Neural cell (in vitro differentiated cells): ENCODE data around the gene ARHGEF17. TPM values are rescaled to one million over a fixed set of nuclear protein-coding genes. Genes with fewer than 3 reads are reported as not detected.

ENCODE experiments used
- H2AFZ ChIP-seq: fragments of 200-600, 300-800 bp; sonication (generic), shearing (Covaris generic); 2 replicates; pipeline ENCODE4 v1.6.0; 2014; ENCODE audit warnings: low read depth, mild to moderate bottlenecking, antibody characterized with exemption, low read length, moderate library complexity
- H3F3A ChIP-seq: fragments of 200-600 bp; shearing (Covaris generic); 2 replicates; pipeline ENCODE4 v1.6.1; 2016; ENCODE audit warnings: mild to moderate bottlenecking, moderate library complexity, mixed read lengths, antibody characterized with exemption, low read length; ENCODE audit not compliant: insufficient read depth, poor library complexity, severe bottlenecking
- H3K27ac ChIP-seq: fragments of 200-600, 300-800 bp; sonication (generic), shearing (Covaris generic); 2 replicates; pipeline ENCODE4 v1.5.1; 2014; ENCODE audit warnings: mild to moderate bottlenecking, low read length, moderate library complexity
- H3K27me3 ChIP-seq: fragments of 300-800, 200-600 bp; sonication (generic), shearing (Covaris generic); 2 replicates; pipeline ENCODE4 v1.6.0; 2014; ENCODE audit warnings: mild to moderate bottlenecking, low read depth, low read length, moderate library complexity; ENCODE audit not compliant: insufficient read depth
- H3K36me3 ChIP-seq: fragments of 300-800, 200-600 bp; sonication (generic), shearing (Covaris generic); 2 replicates; pipeline ENCODE4 v1.5.1; 2014; ENCODE audit warnings: mild to moderate bottlenecking, antibody characterized with exemption, low read length, moderate library complexity; ENCODE audit not compliant: insufficient read depth
- H3K4me2 ChIP-seq: fragments of 300-800, 200-600 bp; sonication (generic), shearing (Covaris generic); 2 replicates; pipeline ENCODE4 v1.6.0; 2014; ENCODE audit warnings: mild to moderate bottlenecking, low read length
- H3K4me3 ChIP-seq: fragments of 300-800, 200-600 bp; sonication (generic), shearing (Covaris generic); 2 replicates; pipeline ENCODE4 v1.5.1; 2014; ENCODE audit warnings: mild to moderate bottlenecking, low read length, moderate library complexity
- H3K79me2 ChIP-seq: fragments of 200-600 bp; shearing (Covaris generic); replicated peaks from 2 replicates; pipeline ENCODE4 v1.6.0; 2014; ENCODE audit warnings: mild to moderate bottlenecking, low read length, moderate library complexity; ENCODE audit not compliant: insufficient read depth
- H3K9ac ChIP-seq: fragments of 300-800, 200-600 bp; sonication (generic), shearing (Covaris generic); 2 replicates; pipeline ENCODE4 v1.6.1; 2016; ENCODE audit warnings: mild to moderate bottlenecking, low read length, mixed read lengths
- H3K9me2 ChIP-seq: fragments of 200-600 bp; shearing (Covaris generic); 2 replicates; pipeline ENCODE4 v1.6.1; 2016; ENCODE audit warnings: mild to moderate bottlenecking, low read length, mixed read lengths; ENCODE audit not compliant: insufficient read depth
- H3K9me3 ChIP-seq: fragments of 200-600, 300-800 bp; sonication (generic), shearing (Covaris generic); 2 replicates; pipeline ENCODE4 v1.6.1; 2016; ENCODE audit warnings: mild to moderate bottlenecking, mixed run types, low read length, moderate library complexity, mixed read lengths
- H4K20me1 ChIP-seq: fragments of 200-600 bp; shearing (Covaris generic); 2 replicates; pipeline ENCODE4 v1.6.1; 2016; ENCODE audit warnings: mild to moderate bottlenecking, mixed run types; ENCODE audit not compliant: insufficient read depth
- CTCF ChIP-seq: fragments of 450-650 bp; IDR thresholded peaks from 2 replicates; pipeline ENCODE4 v1.5.1; 2014; ENCODE audit warnings: antibody characterized with exemption, mild to moderate bottlenecking, moderate library complexity; ENCODE audit not compliant: poor library complexity, severe bottlenecking
- EP300 ChIP-seq: fragments of 450-650 bp; conservative IDR thresholded peaks from 2 replicates; pipeline ENCODE4 v1.6.1; 2014; ENCODE audit warnings: antibody characterized with exemption, mild to moderate bottlenecking, moderate library complexity; ENCODE audit not compliant: poor library complexity, severe bottlenecking
- EZH2 ChIP-seq: fragments of 200-600, 300-800 bp; shearing (Covaris generic), sonication (generic); IDR thresholded peaks from 2 replicates; pipeline ENCODE4 v1.6.1; 2014; ENCODE audit warnings: antibody characterized with exemption, low read length, borderline replicate concordance, mild to moderate bottlenecking; ENCODE audit not compliant: insufficient read depth, poor library complexity, severe bottlenecking
- MXI1 ChIP-seq: fragments of 450-650 bp; conservative IDR thresholded peaks from 2 replicates; pipeline ENCODE4 v1.6.1; 2014; ENCODE audit warnings: antibody characterized with exemption, mild to moderate bottlenecking; ENCODE audit not compliant: poor library complexity, severe bottlenecking
- POLR2AphosphoS5 ChIP-seq: IDR thresholded peaks from 2 replicates; pipeline ENCODE4 v1.6.1; 2012
- RAD21 ChIP-seq: fragments of 450-650 bp; conservative IDR thresholded peaks from 2 replicates; pipeline ENCODE4 v1.6.1; 2014; ENCODE audit warnings: antibody characterized with exemption, mild to moderate bottlenecking, moderate library complexity
- SMC3 ChIP-seq: fragments of 450-650 bp; conservative IDR thresholded peaks from 2 replicates; pipeline ENCODE4 v1.6.1; 2014; ENCODE audit warnings: antibody characterized with exemption, mild to moderate bottlenecking, moderate library complexity; ENCODE audit not compliant: poor library complexity
- TAF1 ChIP-seq: IDR thresholded peaks from 2 replicates; pipeline ENCODE4 v1.6.1; 2012; ENCODE audit warnings: low read depth
- polyA plus RNA-seq: library from polyadenylated mRNA; depleted of rRNA; stranded (reverse); fragments of >200 nt; gene quantifications from 2 replicates; pipeline ENCODE4 v1.2.3, GENCODE V29; 2014

Gene ARHGEF17
- polyA plus RNA-seq, 1 donor from 2014 or later: 7.9 TPM

DNA sequence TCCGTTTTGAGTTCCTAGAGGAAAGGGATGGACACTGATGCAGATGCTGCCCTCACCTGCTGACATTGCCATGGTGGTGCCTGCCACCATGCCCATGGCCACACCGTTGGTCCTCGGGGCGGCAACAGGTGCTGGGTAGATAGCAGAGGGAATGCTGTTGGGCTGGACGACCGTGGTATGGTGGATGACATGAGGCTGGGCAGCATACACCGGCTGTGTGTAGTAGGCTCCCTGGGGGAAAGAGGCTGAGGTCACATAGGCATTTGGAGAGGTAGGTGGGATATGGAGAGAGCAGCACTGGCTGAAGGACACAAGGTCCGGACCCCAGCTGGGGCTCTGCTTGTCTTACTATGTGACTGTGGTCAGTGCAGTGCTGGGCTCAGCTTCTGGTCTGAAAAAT lies 101.4 kb downstream of the ARHGEF17 start:
- Histone ChIP-seq H3K36me3 (peaks cover 22% of the 10 kb centered on the region), H3K27me3 (no peaks in the 10 kb centered on the region), H3K9ac (no peak overlapping the region), H2AFZ (no peak overlapping the region), H3F3A (no peaks in the 10 kb centered on the region), H4K20me1 (no peaks in the 10 kb centered on the region), H3K4me2 (no peak overlapping the region), H3K9me3 (no peaks in the 10 kb centered on the region), H3K79me2 (no peaks in the 10 kb centered on the region), H3K27ac (no peak overlapping the region), H3K4me3 (no peak overlapping the region), H3K9me2 (no peaks in the 10 kb centered on the region)
- no peak for TF ChIP-seq RAD21

GRCh38 chr11:73410627-73411026 lies 102.6 kb downstream of the ARHGEF17 start:
- no peaks in the 10 kb centered on the region for H3F3A ChIP-seq
- no peaks in the 10 kb centered on the region for H3K9me2 ChIP-seq
- H2AFZ ChIP-seq: no peak overlapping the region
- H3K9me3 ChIP-seq: no peaks in the 10 kb centered on the region
- H3K4me3 ChIP-seq: no peak overlapping the region
- no peaks in the 10 kb centered on the region for H4K20me1 ChIP-seq
- H3K79me2 ChIP-seq: no peaks in the 10 kb centered on the region
- no peak for TF ChIP-seq SMC3
- no peak for TF ChIP-seq CTCF
- TF ChIP-seq MXI1: no peak
- TF ChIP-seq EP300: no peak
- TF ChIP-seq EZH2: no peak
- TF ChIP-seq RAD21: no peak
- no peak for TF ChIP-seq TAF1
- no peaks in the 10 kb centered on the region for H3K27me3 ChIP-seq
- H3K9ac ChIP-seq: no peak overlapping the region
- H3K4me2 ChIP-seq: no peak overlapping the region
- H3K36me3 ChIP-seq: peaks cover 16% of the 10 kb centered on the region
- no peak overlapping the region for H3K27ac ChIP-seq

DNA sequence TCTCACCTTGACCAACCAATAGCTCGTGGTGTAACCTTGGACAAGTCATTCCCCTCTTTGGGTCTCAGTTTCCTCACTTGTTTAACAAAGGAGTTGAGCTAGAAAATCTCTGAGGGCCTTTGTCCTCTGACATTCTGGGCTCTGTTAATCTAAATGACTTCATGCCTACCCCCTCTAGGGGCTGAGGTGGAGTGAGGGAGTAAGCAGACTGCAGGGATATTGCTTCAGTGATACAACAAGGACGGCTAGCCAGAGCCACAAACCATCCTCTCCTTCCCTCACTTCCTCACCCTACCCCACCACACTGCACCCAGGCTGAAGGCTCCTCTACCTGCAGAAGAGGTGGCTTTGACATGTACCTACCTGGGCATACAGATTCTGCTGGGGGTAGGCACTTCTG lies 103.0 kb downstream of the ARHGEF17 start:
- H4K20me1 ChIP-seq: no peaks in the 10 kb centered on the region
- H3K4me2 ChIP-seq: no peak overlapping the region
- H3K9ac ChIP-seq: no peak overlapping the region
- TF ChIP-seq EP300: no peak
- TF ChIP-seq SMC3: no peak
- TF ChIP-seq CTCF: no peak
- TF ChIP-seq POLR2AphosphoS5: no peak
- H3K27ac ChIP-seq: no peak overlapping the region
- H3K36me3 ChIP-seq: peaks cover 16% of the 10 kb centered on the region
- no peaks in the 10 kb centered on the region for H3K9me3 ChIP-seq
- no peaks in the 10 kb centered on the region for H3K9me2 ChIP-seq
- H2AFZ ChIP-seq: no peak overlapping the region
- H3K79me2 ChIP-seq: no peaks in the 10 kb centered on the region
- no peaks in the 10 kb centered on the region for H3K27me3 ChIP-seq
- no peaks in the 10 kb centered on the region for H3F3A ChIP-seq
- no peak overlapping the region for H3K4me3 ChIP-seq
